ENCODE measurements around the gene NRAP. TPM values are rescaled to one million over a fixed set of nuclear protein-coding genes. Genes with fewer than 3 reads are reported as not detected.

The NRAP gene
- total RNA-seq, 4 donors from 2014 or later = 0.07 to 0.37 TPM; not detected in 2

- Histone ChIP-seq H3K27ac (no peak overlapping the region), H3K4me3 (no peak overlapping the region), H3K36me3 (no peaks in the 10 kb centered on the region), H3K4me1 (no peaks in the 10 kb centered on the region), H3K9me3 (no peaks in the 10 kb centered on the region), H3K27me3 (no peaks in the 10 kb centered on the region)
- intact Hi-C loops (cut with DNase I; ENCODE audit: low total_unique reads) = no loop called here
- no peak for DNase-seq
- no peak for TF ChIP-seq CTCF (IDR thresholded peaks at IDR 0.05)
- TF ChIP-seq POLR2A (IDR thresholded peaks at IDR 0.05) = no peak
Measured at GRCh38 chr10:113620511-113620910, 43.3 kb downstream of the NRAP start.

- Histone ChIP-seq H3K4me3 (no peak overlapping the region), H3K36me3 (no peaks in the 10 kb centered on the region), H3K9me3 (no peaks in the 10 kb centered on the region), H3K27me3 (no peaks in the 10 kb centered on the region), H3K4me1 (no peaks in the 10 kb centered on the region), H3K27ac (no peak overlapping the region)
- intact Hi-C loops (cut with DNase I; ENCODE audit: low total_unique reads) = no loop called here
- no peak for DNase-seq
- TF ChIP-seq CTCF (IDR thresholded peaks at IDR 0.05) (no peak), POLR2A (IDR thresholded peaks at IDR 0.05) (no peak)
Measured at GRCh38 chr10:113619401-113619800, 44.4 kb downstream of the NRAP start.

- H3K36me3 ChIP-seq = no peaks in the 10 kb centered on the region
- TF ChIP-seq CTCF (IDR thresholded peaks at IDR 0.05) = no peak
- TF ChIP-seq POLR2A (IDR thresholded peaks at IDR 0.05) = no peak
- H3K9me3 ChIP-seq = no peaks in the 10 kb centered on the region
- intact Hi-C loops (cut with DNase I; ENCODE audit: low total_unique reads) = no loop called here
- no peak overlapping the region for H3K4me3 ChIP-seq
- no peak for DNase-seq
- no peaks in the 10 kb centered on the region for H3K4me1 ChIP-seq
- H3K27ac ChIP-seq = no peak overlapping the region
- no peaks in the 10 kb centered on the region for H3K27me3 ChIP-seq
Measured at GRCh38 chr10:113618338-113618737, 45.5 kb downstream of the NRAP start.

GRCh38 chr10:113617086-113617485, 46.8 kb downstream of the NRAP start:
- Histone ChIP-seq H3K27me3 (no peaks in the 10 kb centered on the region), H3K36me3 (no peaks in the 10 kb centered on the region), H3K27ac (no peak overlapping the region), H3K4me1 (no peaks in the 10 kb centered on the region), H3K4me3 (no peak overlapping the region), H3K9me3 (no peaks in the 10 kb centered on the region)
- no peak for DNase-seq
- TF ChIP-seq POLR2A (IDR thresholded peaks at IDR 0.05) = no peak
- intact Hi-C loops (cut with DNase I; ENCODE audit: low total_unique reads) = no loop called here

GRCh38 chr10:113616244-113617074, 47.4 kb downstream of the NRAP start:
- DNase-seq = no peak
- intact Hi-C loops (cut with DNase I; ENCODE audit: low total_unique reads) = no loop called here
- Histone ChIP-seq H3K4me3 (no peak overlapping the region), H3K36me3 (no peaks in the 10 kb centered on the region), H3K27me3 (no peaks in the 10 kb centered on the region), H3K4me1 (no peaks in the 10 kb centered on the region), H3K9me3 (no peaks in the 10 kb centered on the region), H3K27ac (no peak overlapping the region)
- TF ChIP-seq POLR2A (IDR thresholded peaks at IDR 0.05) (no peak), CTCF (IDR thresholded peaks at IDR 0.05) (no peak)
